Fibroblast of lung (primary cell): Measurements from ENCODE around the gene XIRP2.

Experiments used
- CTCF ChIP-seq, 2 donors: IDR thresholded peaks in 1 of 2; conservative IDR thresholded peaks in 1 of 2; 1 replicate in 1 of 2; 2 replicates in 1 of 2; pipeline ENCODE4 v1.5.1; 2011 to 2012; ENCODE audit warnings: low read length in 2 of 2, control low read depth in 1 of 2, inconsistent platforms in 1 of 2, low read depth in 1 of 2, mild to moderate bottlenecking in 1 of 2
- EZH2 ChIP-seq: IDR thresholded peaks from 2 replicates; pipeline ENCODE4 v1.5.1; 2012; ENCODE audit warnings: low read length, control low read depth, mild to moderate bottlenecking; ENCODE audit errors: missing control alignments

GRCh38 chr2:167212014-167212648, 323.9 kb downstream of the XIRP2 start:
- peak; percentile 84 to 87 for TF ChIP-seq CTCF (conservative IDR thresholded peaks at IDR 0.05 in 1 of 2, IDR thresholded peaks at IDR 0.05 in 1 of 2; ENCODE audit: low read depth in 1 of 2, low read length in 2 of 2)
- no peak for TF ChIP-seq EZH2
